Uterus (tissue), 4 donors: ENCODE data around the gene ZNF234. TPM values are rescaled to one million over a fixed set of nuclear protein-coding genes. Genes with fewer than 3 reads are reported as not detected.

Experiments used
- DNase-seq, 2 donors: peaks; one replicate each; pipeline ENCODE4 v3.0.0-alpha.2; 2019 to 2020
- H3K27ac ChIP-seq, 2 donors: fragments of 200-600 bp; sonication (generic); 1 replicate in 1 of 2; 2 replicates in 1 of 2; pipeline ENCODE4 v1.5.1; 2016 to 2018
- H3K27me3 ChIP-seq, 2 donors: fragments of 200-600 bp; sonication (generic); one replicate each; pipeline ENCODE4 v1.5.1; 2018 to 2019; ENCODE audit warnings: control low read depth in 1 of 2
- H3K36me3 ChIP-seq, 2 donors: fragments of 200-600 bp; sonication (generic); one replicate each; pipeline ENCODE4 v1.5.1; 2019; ENCODE audit warnings: control low read depth in 1 of 2
- H3K4me1 ChIP-seq, 2 donors: fragments of 200-600 bp; sonication (generic); one replicate each; pipeline ENCODE4 v1.5.1; 2018 to 2019; ENCODE audit warnings: control low read depth in 1 of 2
- H3K4me3 ChIP-seq, 2 donors: fragments of 200-600 bp; sonication (generic); 1 replicate in 1 of 2; 2 replicates in 1 of 2; pipeline ENCODE4 v1.5.1; 2018 to 2019; ENCODE audit warnings: mild to moderate bottlenecking in 1 of 2
- H3K9me3 ChIP-seq, 2 donors: fragments of 200-600 bp; sonication (generic); one replicate each; pipeline ENCODE4 v1.5.1; 2019; ENCODE audit warnings: control low read depth in 1 of 2
- POLR2A ChIP-seq, 2 donors: fragments of 450-650 bp; IDR thresholded peaks; one replicate each; pipeline ENCODE4 v1.6.1; 2016; ENCODE audit warnings: antibody characterized with exemption in 2 of 2, mild to moderate bottlenecking in 1 of 2, moderate library complexity in 1 of 2
- intact Hi-C: fragments of 100-400 bp; cut with DNase I; formaldehyde crosslinking; loops from one replicate; pipeline ENCODE4 v1.15.1; 2023; ENCODE audit warnings: low total_unique reads
- total RNA-seq, 4 donors: library from RNA; depleted of rRNA in 3 of 4; stranded (reverse); fragments of >200 nt in 3 of 4; gene quantifications; one replicate each; pipeline versions ENCODE4 v1.1.0 to v1.2.4, GENCODE V29; 2014 to 2023
- TF ChIP-seq, protein P1 (sequence below), 4 experiments: fragments of 200-600 bp in 2 of 4; fragments of 450-650 bp in 2 of 4; sonication (generic) in 2 of 4; IDR thresholded peaks; one replicate each; pipeline ENCODE4 v1.5.1; 2016 to 2019; ENCODE audit warnings: antibody characterized with exemption in 4 of 4, mild to moderate bottlenecking in 2 of 4, moderate library complexity in 1 of 4
- donor health status: DM: yes; HTN: yes; CAD: no.

ZNF234 gene
- total RNA-seq = 10 to 100 TPM in 2 of 4 donors, 1 to 10 TPM in 2; 3.6 to 24.4 (median 10.8) TPM

GRCh38 chr19:44141191-44142058, at the start of gene ZNF234:
Gene ZNF234 (plus strand): TSS chr19:44141554. CDS start chr19:44144633, 3,079 bp downstream.
- peak; percentile 75 to 83 for DNase-seq
- intact Hi-C loops = no loop called here
- Histone ChIP-seq H3K27ac (peak within 1 kb of the TSS; percentile 69 to 72), H3K4me3 (peak within 1 kb of the TSS; percentile 85 to 88), H3K27me3 (no peaks in the 10 kb centered on the region), H3K36me3 (no peaks in the 10 kb centered on the region), H3K4me1 (peaks cover 0 to 5% of the 10 kb centered on the region in 2 donors), H3K9me3 (no peaks in the 10 kb centered on the region)
- TF ChIP-seq, protein P1, sequence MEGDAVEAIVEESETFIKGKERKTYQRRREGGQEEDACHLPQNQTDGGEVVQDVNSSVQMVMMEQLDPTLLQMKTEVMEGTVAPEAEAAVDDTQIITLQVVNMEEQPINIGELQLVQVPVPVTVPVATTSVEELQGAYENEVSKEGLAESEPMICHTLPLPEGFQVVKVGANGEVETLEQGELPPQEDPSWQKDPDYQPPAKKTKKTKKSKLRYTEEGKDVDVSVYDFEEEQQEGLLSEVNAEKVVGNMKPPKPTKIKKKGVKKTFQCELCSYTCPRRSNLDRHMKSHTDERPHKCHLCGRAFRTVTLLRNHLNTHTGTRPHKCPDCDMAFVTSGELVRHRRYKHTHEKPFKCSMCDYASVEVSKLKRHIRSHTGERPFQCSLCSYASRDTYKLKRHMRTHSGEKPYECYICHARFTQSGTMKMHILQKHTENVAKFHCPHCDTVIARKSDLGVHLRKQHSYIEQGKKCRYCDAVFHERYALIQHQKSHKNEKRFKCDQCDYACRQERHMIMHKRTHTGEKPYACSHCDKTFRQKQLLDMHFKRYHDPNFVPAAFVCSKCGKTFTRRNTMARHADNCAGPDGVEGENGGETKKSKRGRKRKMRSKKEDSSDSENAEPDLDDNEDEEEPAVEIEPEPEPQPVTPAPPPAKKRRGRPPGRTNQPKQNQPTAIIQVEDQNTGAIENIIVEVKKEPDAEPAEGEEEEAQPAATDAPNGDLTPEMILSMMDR (IDR thresholded peaks at IDR 0.05) = no peak
- no peak for TF ChIP-seq POLR2A (IDR thresholded peaks at IDR 0.05)

GRCh38 chr19:44092108-44092507, 49.2 kb upstream of the ZNF234 start:
- intact Hi-C loops = no loop called here
- TF ChIP-seq, protein P1 (IDR thresholded peaks at IDR 0.05) = no peak
- no peak for TF ChIP-seq POLR2A (IDR thresholded peaks at IDR 0.05)
- Histone ChIP-seq H3K36me3 (no peaks in the 10 kb centered on the region), H3K4me1 (no peaks in the 10 kb centered on the region), H3K27me3 (no peaks in the 10 kb centered on the region), H3K27ac (no peak overlapping the region), H3K4me3 (no peak overlapping the region), H3K9me3 (no peaks in the 10 kb centered on the region)
- DNase-seq = no peak

DNA sequence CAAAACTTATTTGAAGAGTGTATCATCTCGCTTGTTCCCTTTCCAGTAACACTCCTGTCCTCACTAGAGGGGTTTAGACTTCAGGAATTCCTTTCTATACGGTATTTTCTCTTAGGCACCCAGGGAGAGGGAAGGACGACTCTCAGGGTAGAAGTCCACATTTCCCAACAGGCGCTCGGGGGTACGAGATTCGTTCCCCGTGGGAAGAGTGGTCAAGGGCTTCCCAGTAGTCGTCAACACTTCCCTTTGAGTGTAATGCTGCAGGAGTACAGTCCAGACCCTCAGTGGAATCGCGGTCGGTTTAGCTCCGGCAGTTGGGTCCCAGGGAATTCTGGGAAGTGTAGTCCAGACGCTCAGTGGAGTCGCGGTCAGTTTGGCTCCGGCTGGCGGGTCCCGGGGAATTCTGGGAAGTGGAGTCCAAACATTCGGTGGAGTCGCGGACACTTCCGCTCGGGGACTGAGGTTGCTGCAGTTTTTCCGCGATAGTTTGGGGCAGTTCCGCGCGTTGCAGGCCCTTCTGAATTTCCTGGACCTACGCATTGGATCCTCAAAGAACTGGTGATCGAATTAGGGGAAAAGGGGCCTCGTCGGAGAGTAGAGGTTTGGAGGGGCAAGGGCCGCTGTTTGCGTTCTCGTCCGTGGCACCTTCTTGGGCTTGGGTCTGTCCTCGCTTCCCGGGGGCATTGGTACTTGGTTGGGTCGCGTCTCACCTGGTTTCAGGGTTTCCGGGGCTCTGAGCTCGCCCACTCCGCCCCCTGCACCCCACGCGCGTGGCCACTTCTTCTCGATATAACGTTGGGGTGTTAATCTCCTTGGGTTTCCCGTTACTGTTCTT, 47.2 kb upstream of the ZNF234 start, which contains the start of gene ZNF224:
Gene ZNF224, plus strand, starts transcription at position 431 of the 835 bp plus-strand sequence. CDS start 3,513 bp downstream, outside the sequence.
- Histone ChIP-seq H3K27me3 (no peaks in the 10 kb centered on the region), H3K4me3 (peak within 1 kb of the TSS; percentile 71 to 73), H3K27ac (peak within 1 kb of the TSS; percentile 60 to 69), H3K4me1 (no peaks in the 10 kb centered on the region), H3K36me3 (no peaks in the 10 kb centered on the region), H3K9me3 (no peaks in the 10 kb centered on the region)
- peak in 1 of 2 donors; percentile 20 for TF ChIP-seq POLR2A (IDR thresholded peaks at IDR 0.05)
- TF ChIP-seq, protein P1 (IDR thresholded peaks at IDR 0.05) = no peak
- peak; percentile 88 to 92 for DNase-seq
- intact Hi-C loops = no loop called here

GRCh38 chr19:44107751-44108150, 33.6 kb upstream of the ZNF234 start:
- H3K36me3 ChIP-seq = no peaks in the 10 kb centered on the region
- H3K9me3 ChIP-seq = peaks cover 0 to 59% of the 10 kb centered on the region in 2 donors
- H3K27me3 ChIP-seq = no peaks in the 10 kb centered on the region
- H3K27ac ChIP-seq = no peak overlapping the region
- TF ChIP-seq POLR2A (IDR thresholded peaks at IDR 0.05) = no peak
- TF ChIP-seq, protein P1 (IDR thresholded peaks at IDR 0.05) = no peak
- no peak overlapping the region for H3K4me3 ChIP-seq
- no peak for DNase-seq
- intact Hi-C loops = no loop called here
- no peaks in the 10 kb centered on the region for H3K4me1 ChIP-seq
